ENCODE data around the gene ELFN2. TPM values are rescaled to one million over a fixed set of nuclear protein-coding genes. Genes with fewer than 3 reads are reported as not detected.

The ELFN2 gene
- total RNA-seq, 1 donor from 2014 or later, result 0.53 TPM

DNA sequence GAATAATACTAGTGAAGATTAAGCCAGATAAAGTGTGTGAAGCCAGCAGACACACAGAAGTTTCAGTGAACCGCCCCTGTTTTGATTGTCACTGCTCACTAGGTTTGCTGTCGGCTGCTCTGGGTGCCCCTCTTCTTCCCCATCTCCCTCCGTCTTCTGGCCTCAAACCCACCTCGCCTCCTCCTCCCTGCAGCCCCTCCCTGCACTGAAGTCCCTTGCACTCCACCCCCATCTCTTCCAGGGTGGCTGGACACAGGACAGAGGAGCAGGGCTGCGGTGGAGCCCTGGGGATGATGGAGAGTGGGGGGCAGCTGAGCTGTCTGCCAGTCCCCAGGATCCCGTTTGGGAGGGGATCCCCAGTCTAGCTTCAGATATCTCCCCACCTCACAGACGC lies 91.5 kb downstream of the ELFN2 start:
- peaks cover 4% of the 10 kb centered on the region for H3K4me1 Mint-ChIP-seq (ENCODE audit: unreplicated experiment)
- DNase-seq (ENCODE audit: extremely low spot score, unreplicated experiment), result no peak
- no peaks in the 10 kb centered on the region for H3K9me3 Mint-ChIP-seq
- H3K36me3 Mint-ChIP-seq, result no peaks in the 10 kb centered on the region
- H3K27ac Mint-ChIP-seq, result no peak overlapping the region
- TF ChIP-seq, protein P1, sequence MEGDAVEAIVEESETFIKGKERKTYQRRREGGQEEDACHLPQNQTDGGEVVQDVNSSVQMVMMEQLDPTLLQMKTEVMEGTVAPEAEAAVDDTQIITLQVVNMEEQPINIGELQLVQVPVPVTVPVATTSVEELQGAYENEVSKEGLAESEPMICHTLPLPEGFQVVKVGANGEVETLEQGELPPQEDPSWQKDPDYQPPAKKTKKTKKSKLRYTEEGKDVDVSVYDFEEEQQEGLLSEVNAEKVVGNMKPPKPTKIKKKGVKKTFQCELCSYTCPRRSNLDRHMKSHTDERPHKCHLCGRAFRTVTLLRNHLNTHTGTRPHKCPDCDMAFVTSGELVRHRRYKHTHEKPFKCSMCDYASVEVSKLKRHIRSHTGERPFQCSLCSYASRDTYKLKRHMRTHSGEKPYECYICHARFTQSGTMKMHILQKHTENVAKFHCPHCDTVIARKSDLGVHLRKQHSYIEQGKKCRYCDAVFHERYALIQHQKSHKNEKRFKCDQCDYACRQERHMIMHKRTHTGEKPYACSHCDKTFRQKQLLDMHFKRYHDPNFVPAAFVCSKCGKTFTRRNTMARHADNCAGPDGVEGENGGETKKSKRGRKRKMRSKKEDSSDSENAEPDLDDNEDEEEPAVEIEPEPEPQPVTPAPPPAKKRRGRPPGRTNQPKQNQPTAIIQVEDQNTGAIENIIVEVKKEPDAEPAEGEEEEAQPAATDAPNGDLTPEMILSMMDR (conservative IDR thresholded peaks at IDR 0.05), result no peak
- no peak overlapping the region for H3K4me3 Mint-ChIP-seq
- peaks cover 94% of the 10 kb centered on the region for H3K27me3 Mint-ChIP-seq

DNA sequence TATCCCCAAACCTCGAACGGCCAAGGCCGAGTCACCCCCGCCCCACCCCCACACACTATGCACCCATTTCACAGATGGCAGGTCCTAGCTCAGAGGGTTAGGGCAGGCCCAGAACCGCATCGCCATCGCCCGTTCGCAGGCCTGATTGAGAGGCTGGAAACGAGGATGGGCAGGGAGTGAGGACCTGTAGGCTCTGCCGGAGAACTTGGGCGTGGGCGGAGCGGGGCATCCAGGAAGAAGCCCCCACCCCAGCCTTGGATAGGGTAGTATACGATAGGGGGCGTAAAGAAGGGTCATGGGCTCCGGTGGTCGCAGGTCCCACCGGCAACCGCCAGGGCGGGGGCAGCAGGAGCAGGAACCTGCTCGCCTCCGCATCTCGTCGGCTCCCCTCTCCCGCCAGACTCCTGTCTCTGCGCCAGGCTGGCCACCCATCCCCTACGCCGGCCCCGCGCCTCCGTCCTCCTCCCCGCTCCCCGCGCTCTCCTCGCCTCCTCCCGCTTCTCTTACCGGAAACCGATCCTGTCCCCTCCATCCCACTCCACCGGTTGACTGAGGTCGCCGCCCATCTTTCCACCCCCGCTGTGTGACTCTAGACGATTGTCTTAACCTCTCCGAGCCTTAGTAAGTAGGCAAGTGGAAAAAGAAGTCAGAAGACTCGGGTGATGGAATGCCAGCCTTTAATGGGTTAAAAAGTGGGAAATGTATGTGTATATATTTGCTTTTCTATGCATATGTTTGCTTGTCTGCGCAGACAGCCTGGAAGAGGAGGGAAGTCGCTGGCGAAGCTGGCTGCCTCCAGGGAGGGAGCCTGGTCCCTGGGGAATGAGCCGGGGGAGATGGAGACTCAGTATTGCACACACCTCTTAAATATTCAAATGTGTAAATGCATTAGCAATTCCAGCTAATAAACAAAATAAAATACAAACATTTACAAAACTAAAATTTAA lies 92.1 kb downstream of the ELFN2 start:
- no peaks in the 10 kb centered on the region for H3K9me3 Mint-ChIP-seq
- DNase-seq (ENCODE audit: extremely low spot score, unreplicated experiment), result no peak
- no peak overlapping the region for H3K27ac Mint-ChIP-seq
- no peaks in the 10 kb centered on the region for H3K36me3 Mint-ChIP-seq
- peaks cover 92% of the 10 kb centered on the region for H3K27me3 Mint-ChIP-seq
- H3K4me1 Mint-ChIP-seq (ENCODE audit: unreplicated experiment), result peaks cover 4% of the 10 kb centered on the region
- peak overlapping the region; percentile 31 for H3K4me3 Mint-ChIP-seq
- TF ChIP-seq, protein P1 (conservative IDR thresholded peaks at IDR 0.05), result peak; percentile 52

DNA sequence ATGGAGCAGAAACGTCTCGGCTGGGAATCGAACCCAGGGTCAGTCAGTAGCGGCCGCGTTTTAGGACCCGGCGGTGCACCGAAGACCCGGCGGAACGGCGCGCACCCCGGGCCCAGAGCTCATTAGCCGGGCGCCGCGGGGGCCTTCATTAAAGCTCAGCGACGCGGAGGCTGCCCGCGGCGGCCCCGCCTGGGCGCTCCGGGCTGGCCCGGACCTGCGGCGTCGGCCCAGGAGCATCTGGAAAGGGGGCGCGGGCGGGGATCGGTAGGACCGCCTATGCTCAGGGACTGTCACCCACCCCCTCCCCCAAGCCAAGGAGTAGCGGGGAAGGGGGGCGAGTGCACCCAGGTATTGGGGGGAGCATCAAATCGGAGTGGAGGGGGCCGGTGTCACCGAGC lies 92.8 kb downstream of the ELFN2 start:
- no peaks in the 10 kb centered on the region for H3K9me3 Mint-ChIP-seq
- H3K4me3 Mint-ChIP-seq, result no peak overlapping the region
- no peaks in the 10 kb centered on the region for H3K36me3 Mint-ChIP-seq
- no peak for DNase-seq (ENCODE audit: extremely low spot score, unreplicated experiment)
- peaks cover 92% of the 10 kb centered on the region for H3K27me3 Mint-ChIP-seq
- TF ChIP-seq, protein P1 (conservative IDR thresholded peaks at IDR 0.05), result no peak
- peaks cover 5% of the 10 kb centered on the region for H3K4me1 Mint-ChIP-seq (ENCODE audit: unreplicated experiment)
- no peak overlapping the region for H3K27ac Mint-ChIP-seq

DNA sequence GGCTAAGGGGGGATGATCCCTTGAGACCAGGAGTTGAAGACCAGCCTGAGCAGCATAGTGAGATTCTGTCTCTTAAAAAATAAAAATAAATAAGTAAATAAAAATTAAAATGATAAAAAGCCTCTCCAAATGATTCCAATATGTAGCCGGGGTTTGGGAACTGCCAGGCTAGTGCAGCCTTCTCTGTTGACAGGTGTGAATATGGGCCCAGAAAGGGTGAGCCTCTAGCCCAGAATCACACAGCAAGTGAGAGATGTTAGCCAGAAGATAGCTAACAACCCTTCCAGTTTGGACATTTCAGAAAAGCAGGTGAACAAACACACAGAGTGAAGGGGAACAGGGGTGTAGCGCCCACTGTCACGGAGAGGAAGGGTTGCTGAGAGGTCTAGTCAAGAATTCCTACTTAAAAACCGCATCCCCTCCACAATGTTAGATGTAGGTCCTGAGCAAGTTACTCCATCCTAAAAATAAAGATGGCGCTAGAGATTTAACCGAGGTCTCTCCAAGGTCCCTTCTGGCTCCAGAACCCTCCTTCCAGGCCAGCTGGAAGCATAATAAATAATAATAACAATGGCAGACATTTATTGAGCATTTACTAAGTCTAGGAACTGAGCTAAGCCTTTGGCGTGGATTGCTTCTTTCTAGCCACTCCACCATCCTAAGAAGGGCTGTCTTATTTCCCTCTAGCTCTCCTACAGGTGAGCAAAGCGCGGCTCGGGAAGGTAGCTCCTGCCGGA lies 93.4 kb downstream of the ELFN2 start:
- DNase-seq (ENCODE audit: extremely low spot score, unreplicated experiment), result no peak
- TF ChIP-seq, protein P1 (conservative IDR thresholded peaks at IDR 0.05), result no peak
- Mint-ChIP-seq H3K9me3 (no peaks in the 10 kb centered on the region), H3K36me3 (no peaks in the 10 kb centered on the region), H3K4me1 (ENCODE audit: unreplicated experiment) (peaks cover 5% of the 10 kb centered on the region), H3K27ac (no peak overlapping the region), H3K27me3 (peaks cover 92% of the 10 kb centered on the region), H3K4me3 (no peak overlapping the region)

DNA sequence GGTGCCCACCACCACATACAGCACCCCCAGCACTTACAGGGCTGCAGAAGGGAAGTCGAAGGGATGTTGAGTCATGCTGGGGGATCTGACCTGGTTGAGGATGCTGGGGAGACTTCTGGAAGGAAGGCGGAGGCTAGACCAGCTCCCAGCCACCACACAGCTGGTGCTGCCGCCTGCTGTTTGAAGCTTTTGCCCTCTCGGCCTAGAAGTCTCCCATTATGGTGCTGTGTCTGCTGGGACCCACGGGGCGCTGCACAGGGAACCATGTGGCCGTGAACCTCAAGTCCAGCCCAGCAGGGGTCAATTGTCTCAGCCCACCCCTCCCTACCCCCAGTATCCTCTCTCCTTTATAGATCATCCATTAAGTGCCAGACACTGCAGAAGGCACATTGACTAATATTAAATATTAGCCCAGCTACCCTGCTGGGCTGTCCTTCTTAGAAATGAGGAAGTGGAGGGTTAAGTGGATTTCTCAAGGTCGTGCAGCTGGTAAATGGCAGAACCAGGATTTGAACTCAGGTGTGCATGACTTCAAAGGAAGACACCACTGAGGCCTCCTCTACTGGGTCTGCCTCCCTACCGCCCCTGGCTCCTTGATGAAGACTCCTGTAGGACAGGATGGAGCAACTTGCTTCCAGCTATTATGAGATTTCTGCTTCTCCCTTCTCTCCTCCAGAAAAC lies 95.3 kb downstream of the ELFN2 start:
- no peak for DNase-seq (ENCODE audit: extremely low spot score, unreplicated experiment)
- Mint-ChIP-seq H3K4me3 (no peak overlapping the region), H3K4me1 (ENCODE audit: unreplicated experiment) (peaks cover 5% of the 10 kb centered on the region), H3K9me3 (no peaks in the 10 kb centered on the region), H3K36me3 (no peaks in the 10 kb centered on the region), H3K27ac (no peak overlapping the region), H3K27me3 (peaks cover 91% of the 10 kb centered on the region)
- TF ChIP-seq, protein P1 (conservative IDR thresholded peaks at IDR 0.05), result no peak

Measured in type B pancreatic cell (in vitro differentiated cells).